GM19035 (cell line): ENCODE results near the gene ASPRV1.
"Not testable (repeated sequence)": the region's sequence is repeated elsewhere in the genome, so short reads cannot be mapped to it uniquely, and the experiment has no call there.

Source experiments
- ATAC-seq: cut with Tn5 transposase; IDR thresholded peaks from one replicate; pipeline ENCODE4 v1.9.1; 2021; ENCODE audit not compliant: unreplicated experiment

The ASPRV1 gene

GRCh38 chr2:69961496-69961895 is at the start of gene ASPRV1:
Gene ASPRV1 (minus strand): TSS chr2:69961631. CDS start chr2:69961436, 195 bp downstream.
- no peak for ATAC-seq

- no peak for ATAC-seq
These were observed 49.2 kb upstream of the ASPRV1 start for GRCh38 chr2:70010576-70011111.

- ATAC-seq: no peak
These were observed 48.5 kb upstream of the ASPRV1 start for GRCh38 chr2:70009762-70010575.

GRCh38 chr2:70008290-70008689 is 46.9 kb upstream of the ASPRV1 start:
- ATAC-seq: no peak

GRCh38 chr2:70007151-70007550 is 45.7 kb upstream of the ASPRV1 start:
- no peak for ATAC-seq

GRCh38 chr2:70006447-70006784 is 45.0 kb upstream of the ASPRV1 start:
- no peak for ATAC-seq

GRCh38 chr2:70005752-70006446 is 44.5 kb upstream of the ASPRV1 start:
- no peak for ATAC-seq

GRCh38 chr2:70005216-70005615 is 43.8 kb upstream of the ASPRV1 start:
- no peak for ATAC-seq

GRCh38 chr2:70003093-70003830 is 41.8 kb upstream of the ASPRV1 start:
- no peak for ATAC-seq

- no peak for ATAC-seq
These were observed 40.9 kb upstream of the ASPRV1 start for GRCh38 chr2:70002241-70002899.

GRCh38 chr2:70000529-70000928 is 39.1 kb upstream of the ASPRV1 start:
- ATAC-seq: not testable (repeated sequence)

GRCh38 chr2:69998761-69999160 is 37.3 kb upstream of the ASPRV1 start:
- no peak for ATAC-seq

- no peak for ATAC-seq
These were observed 35.8 kb upstream of the ASPRV1 start for GRCh38 chr2:69997015-69997830.

GRCh38 chr2:69995511-69995910 is 34.1 kb upstream of the ASPRV1 start:
- no peak for ATAC-seq

GRCh38 chr2:69994166-69994565 is 32.7 kb upstream of the ASPRV1 start:
- no peak for ATAC-seq

GRCh38 chr2:69993708-69994107 is 32.3 kb upstream of the ASPRV1 start:
- no peak for ATAC-seq

GRCh38 chr2:69993048-69993565 is 31.7 kb upstream of the ASPRV1 start:
- ATAC-seq: no peak

GRCh38 chr2:69992310-69993047 is 31.0 kb upstream of the ASPRV1 start:
- ATAC-seq: no peak

GRCh38 chr2:69989441-69990105 is 28.1 kb upstream of the ASPRV1 start:
- ATAC-seq: no peak
